DMS53 treated with DMSO at 0.1 percent for 48 hours (cell line): ENCODE results near the gene MBIP.
A peak's percentile ranks its signal among the peaks of the same experiment; 100 is the strongest.
"Not testable (repeated sequence)": the region's sequence is repeated elsewhere in the genome, so short reads cannot be mapped to it uniquely, and the experiment has no call there.

Experiments
- DNase-seq: peaks from one replicate; lab custom pipeline; 2025; ENCODE audit not compliant: unreplicated experiment; lab: John Stamatoyannopoulos, UW

The MBIP gene

DNA sequence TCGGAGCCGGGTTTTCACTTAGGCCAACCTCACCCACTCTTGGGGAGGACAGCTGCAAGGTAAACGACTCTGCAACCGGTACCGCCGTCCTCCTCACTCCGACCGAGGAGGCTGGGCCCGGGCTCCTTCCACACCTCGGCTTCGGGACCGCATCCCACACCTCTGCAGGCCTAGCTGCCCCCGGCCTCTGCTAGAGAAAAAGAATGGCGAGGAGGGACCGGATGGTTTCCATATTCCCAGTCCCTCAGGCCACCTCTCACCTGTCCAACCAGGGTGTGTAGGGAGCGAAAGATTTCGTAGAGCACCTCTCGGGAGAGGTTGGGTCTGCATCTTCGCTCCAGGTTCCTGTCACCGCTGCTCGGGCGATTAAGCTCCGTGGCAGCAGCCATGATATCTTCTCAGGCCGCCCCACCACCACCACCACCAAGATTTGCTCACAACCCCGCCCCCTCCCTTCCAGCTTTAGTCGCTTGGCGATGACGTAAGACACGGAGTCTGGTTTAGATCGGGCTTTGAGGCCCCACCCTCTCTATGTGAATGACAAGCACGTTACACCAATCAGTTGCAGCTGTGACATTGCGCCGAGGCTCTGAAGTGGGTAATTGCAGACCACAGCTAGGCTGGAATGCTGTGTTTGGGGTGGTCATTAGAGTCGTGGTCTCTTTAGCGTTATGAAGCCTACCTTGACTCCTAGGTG is at the start of gene MBIP:
Gene MBIP (minus strand): TSS at position 438 of the 697 bp plus-strand sequence. CDS start 49 bp downstream, at position 389.
- DNase-seq: peak; percentile 87

DNA sequence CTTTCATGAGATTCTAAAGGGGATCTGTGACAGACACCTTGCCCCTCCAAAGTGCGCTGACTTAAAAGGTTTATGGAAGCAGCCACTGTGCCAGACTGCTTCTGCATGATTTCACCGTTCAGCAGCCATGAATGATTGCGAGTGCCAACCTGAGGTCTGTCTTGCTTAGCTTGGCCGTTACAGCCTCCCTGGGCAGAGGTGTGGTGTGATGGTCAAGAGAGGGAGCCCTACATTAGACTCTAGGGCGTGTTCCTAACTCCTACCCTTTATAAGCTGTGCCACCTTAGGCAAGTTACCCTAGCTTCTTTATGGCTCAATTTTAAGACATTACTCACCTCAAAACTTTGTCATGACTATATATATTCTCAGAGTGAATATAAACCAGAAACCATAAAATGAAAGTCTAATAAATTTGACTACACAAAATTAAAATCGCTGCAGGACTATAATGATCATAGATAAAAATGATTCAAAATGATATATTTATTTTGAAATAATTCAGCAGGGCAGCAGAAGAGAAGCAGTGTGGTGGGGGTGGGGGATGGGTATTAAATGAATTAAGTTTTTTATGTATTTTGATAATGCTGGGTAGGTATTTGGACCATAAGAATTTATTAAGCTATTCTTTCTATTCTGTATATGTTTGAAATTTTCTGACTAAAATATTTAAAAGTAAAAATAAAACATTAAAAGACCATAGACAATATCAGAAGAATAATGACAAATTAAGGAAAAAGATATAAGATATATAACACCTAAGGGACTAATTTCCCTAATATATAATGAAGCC is 47.7 kb upstream of the MBIP start:
- no peak for DNase-seq

DNA sequence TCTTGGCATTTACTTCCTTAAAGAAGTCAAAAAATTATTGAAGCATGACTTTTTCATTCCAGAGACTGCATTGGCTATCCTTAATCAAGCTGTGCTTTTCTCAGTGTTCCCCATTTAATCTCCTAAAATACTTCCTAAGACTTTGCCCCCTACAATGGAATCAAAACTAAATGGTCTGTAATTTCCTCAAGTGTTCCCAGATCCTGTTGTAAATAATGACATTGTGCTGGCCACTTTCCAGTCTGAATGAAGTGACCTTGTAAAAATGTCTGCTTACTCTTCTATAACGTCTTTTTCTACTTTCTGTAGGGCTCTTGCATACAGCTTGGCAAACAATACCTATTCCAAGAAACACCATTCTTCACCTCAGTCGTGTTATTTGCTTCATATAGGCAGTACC is 45.3 kb upstream of the MBIP start:
- DNase-seq: no peak

DNA sequence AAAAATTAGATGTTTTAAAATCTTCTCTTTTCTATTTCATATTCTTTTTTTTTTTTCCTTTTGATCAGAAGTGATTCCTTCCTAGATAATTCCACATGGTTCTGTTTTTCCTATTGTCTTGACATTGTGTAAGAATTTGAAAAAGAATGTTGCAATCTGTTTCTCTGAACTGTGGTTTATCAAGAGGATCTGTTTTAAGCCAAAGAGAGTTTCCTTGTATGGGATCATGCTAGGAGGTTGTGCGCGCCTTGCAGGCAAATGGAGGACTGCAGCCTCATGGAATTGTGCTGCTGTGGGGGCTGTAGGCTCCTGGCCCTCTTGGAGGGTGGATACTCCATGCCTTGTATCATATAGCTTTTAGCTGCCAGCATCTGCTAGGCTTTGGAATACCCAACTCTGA is 43.3 kb upstream of the MBIP start:
- DNase-seq: no peak

DNA sequence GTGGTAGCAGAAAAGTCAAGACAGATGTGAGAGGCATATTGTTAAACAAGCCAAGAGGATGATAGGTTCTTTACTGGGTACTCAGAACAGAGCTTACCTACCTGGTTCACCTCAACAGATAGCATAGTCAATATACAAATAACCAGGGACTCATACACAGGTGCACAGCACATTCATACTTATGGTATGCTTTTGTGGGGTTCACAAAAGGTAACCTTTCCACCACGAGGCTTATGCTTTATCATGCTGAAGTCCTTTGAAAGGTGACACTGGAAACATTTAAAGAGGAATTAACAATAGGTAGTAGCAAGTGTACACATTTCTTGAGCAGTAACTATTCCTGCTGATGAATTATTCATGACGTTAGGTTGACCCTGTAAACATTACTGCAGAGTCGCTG is 42.2 kb upstream of the MBIP start:
- no peak for DNase-seq

- no peak for DNase-seq
These were observed 40.9 kb upstream of the MBIP start for GRCh38 chr14:36361210-36361853.

- no peak for DNase-seq
These were observed 36.4 kb upstream of the MBIP start for GRCh38 chr14:36356862-36357261.

GRCh38 chr14:36346052-36346451 is 25.6 kb upstream of the MBIP start:
- DNase-seq: peak; percentile 75

DNA sequence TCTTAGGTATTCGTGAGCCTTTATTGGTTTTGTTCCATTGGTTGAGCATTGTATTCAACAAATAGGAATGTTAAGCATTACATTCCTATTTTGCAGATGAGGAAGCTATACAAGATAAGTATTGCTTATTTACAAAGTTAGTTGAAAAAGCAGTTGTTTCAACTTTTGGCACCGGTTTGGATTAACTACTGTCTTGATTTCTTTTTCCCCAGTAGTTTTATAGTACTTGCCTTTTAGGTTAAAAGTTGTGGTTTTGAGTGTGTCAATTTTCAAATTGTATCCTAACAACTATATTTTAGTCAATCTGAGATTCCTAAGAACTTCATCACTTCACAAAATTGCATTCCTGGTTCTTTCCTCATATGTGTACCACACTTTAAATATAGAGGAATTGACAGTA is 23.8 kb upstream of the MBIP start:
- no peak for DNase-seq

DNA sequence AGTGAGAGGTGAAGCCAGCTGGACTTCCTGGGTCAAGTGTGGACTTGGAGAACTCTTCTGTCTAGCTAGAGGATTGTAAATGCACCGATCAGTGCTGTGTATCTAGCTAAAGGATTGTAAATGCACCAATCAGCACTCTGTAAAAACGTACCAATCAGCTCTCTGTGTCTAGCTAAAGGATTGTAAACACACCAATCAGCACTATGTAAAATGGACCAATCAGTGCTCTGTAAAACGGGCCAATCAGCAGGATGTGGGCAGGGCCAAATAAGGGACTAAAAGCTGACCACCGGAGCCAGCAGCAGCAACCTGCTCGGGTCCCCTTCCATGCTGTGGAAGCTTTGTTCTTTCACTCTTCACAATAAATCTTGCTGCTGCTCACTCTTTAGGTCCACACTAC is 21.4 kb upstream of the MBIP start:
- DNase-seq: not testable (repeated sequence)

DNA sequence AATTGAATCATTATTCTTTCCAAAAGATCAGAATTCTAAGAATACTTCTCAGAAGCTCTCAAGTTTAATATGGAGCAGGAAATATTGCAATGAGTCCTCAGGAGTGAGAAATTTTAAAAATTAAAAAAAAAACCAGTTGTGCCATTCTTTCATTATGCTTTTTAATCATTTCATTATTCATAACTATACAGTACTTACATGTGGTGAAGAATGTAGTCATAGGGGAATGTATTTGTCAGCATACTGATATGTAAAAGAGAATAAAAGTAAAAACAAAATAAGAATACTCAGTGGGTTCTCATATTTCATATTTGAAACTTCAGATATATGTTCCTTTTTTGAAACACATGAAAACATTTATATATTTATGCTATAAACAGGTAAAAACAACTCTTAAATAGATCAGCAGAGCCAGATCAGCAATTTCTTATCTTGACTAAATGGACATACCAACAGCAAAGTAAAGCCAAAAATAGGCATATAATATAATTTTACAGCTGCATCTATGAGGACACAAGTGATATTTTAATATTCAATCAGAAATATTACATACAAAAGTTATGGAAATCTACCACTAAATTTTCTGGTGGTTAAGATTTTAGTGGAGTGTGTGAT is 19.9 kb upstream of the MBIP start:
- no peak for DNase-seq

DNA sequence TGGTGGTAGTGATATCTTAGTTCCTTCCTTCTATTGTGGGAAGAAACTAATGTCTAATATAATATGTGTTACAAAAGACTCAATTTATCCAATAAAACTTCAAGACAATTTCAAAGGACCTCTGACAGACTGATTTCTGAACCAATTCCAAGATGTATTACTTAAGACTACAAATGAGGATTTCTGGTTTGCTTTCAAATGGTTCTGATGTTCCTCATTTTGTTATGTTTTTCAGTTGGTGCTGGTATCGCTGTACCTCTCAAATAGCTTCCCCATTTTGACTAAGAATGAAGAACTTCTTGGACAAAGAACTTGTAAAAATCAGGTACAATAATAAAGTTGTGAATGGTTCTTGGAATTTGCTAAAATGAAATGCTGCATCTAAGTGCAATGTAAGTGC is 19.4 kb upstream of the MBIP start:
- no peak for DNase-seq

GRCh38 chr14:36333119-36333518 is 12.7 kb upstream of the MBIP start:
- no peak for DNase-seq

DNA sequence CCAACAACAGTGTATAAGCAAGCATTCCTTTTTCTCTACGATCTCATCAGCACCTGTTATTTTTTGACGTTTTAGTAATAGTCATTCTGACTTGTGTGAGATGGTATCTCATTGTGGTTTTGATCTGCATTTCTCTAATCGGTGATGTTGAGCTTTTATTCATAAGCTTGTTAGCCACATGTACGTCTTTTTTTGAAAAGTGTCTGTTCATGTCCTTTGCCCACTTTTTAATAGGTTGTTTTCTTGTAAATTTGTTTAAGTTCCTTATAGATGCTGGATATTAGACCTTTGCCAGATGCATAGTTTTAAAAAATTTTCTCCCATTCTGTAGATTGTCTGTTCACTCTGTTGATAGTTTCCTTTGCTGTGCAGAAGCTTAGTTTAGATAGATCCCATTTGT is 7.1 kb upstream of the MBIP start:
- DNase-seq: not testable (repeated sequence)

DNA sequence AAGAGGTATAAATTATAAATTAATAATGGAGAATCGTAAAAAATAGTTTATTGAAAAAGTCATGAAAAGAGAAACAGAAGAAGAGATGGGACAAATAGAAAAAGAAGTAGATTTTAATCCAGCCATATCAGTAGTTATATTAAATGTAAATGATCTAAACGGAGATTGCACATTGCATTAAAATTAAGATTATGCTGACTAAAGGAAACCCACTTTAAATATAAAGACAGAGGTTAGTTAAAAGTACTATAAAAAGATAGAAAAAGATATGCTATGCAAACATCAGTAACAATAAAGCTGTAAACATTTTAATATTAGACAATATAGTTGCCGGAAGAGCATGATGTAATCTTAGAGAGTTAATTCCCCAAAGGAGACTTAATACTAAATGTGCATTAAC is 5.4 kb upstream of the MBIP start:
- DNase-seq: no peak

DNA sequence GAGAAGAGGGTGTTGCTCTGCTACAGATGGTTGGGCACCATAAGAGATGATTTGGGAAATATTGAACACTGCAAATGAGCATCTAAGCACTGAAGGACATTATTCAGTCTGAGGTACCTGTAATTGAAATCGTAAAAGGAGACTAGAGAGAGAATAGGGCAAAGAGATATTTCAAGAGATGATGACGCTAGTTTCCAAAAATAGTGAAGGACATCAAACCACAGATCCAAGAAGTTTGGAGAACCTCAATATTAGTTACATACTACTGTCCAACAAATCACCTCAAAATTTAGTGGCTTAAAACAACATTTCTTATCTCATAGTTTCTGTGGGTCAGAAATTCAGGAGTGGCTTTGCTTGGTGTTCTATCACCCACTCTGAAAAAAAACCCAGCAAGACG is 4.5 kb upstream of the MBIP start:
- DNase-seq: no peak

DNA sequence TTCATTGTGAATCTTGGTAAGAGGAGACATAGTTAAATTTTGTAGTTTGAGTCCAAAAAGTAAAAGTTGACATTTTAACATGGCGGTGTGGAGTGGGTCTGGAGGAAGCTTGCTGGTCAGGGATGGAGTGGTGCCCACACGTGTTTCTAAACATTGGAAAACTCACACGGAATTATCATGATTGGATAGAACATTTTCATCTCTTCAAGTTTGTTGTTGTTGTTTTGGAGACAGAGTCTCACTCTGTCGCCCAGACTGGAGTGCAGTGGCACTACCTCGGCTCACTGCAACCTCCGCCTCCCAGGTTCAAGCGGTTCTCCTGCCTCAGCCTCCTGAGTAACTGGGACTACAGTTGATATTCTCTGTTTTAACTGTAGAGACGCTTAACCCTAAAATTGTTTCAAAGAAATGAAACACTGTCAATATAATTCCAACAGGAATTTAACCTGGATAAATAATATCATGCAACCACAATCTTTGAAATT is 502 bp upstream of the MBIP start:
- no peak for DNase-seq

- peak; percentile 18 for DNase-seq
These were observed 588 bp downstream of the MBIP start for GRCh38 chr14:36319899-36320199.

GRCh38 chr14:36317650-36318049 is 2.8 kb downstream of the MBIP start:
- DNase-seq: peak; percentile 47

- DNase-seq: no peak
These were observed 4.3 kb downstream of the MBIP start for GRCh38 chr14:36316131-36316530.

- DNase-seq: no peak
These were observed 5.1 kb downstream of the MBIP start for GRCh38 chr14:36315159-36315853.
